Testis (tissue), 5 donors: ENCODE measurements around the gene C5orf47. TPM values are rescaled to one million over a fixed set of nuclear protein-coding genes. Genes with fewer than 3 reads are reported as not detected.

Source experiments
- DNase-seq: peaks from one replicate; pipeline ENCODE4 v3.0.0-alpha.2; 2019
- H3K27ac ChIP-seq, 2 donors: fragments of 200-600 bp; sonication (generic); one replicate each; pipeline ENCODE4 v1.5.1; 2019
- H3K27me3 ChIP-seq: fragments of 200-600 bp; sonication (generic); one replicate; pipeline ENCODE4 v1.5.1; 2019
- H3K36me3 ChIP-seq: fragments of 200-600 bp; sonication (generic); one replicate; pipeline ENCODE4 v1.5.1; 2017; ENCODE audit warnings: low read depth; ENCODE audit errors: missing control alignments
- H3K4me1 ChIP-seq: fragments of 200-600 bp; sonication (generic); one replicate; pipeline ENCODE4 v1.5.1; 2019
- H3K4me3 ChIP-seq, 2 donors: fragments of 200-600 bp; sonication (generic); one replicate each; pipeline ENCODE4 v1.5.1; 2017 to 2019
- H3K9me3 ChIP-seq: fragments of 200-600 bp; sonication (generic); one replicate; pipeline ENCODE4 v1.5.1; 2017
- POLR2A ChIP-seq: fragments of 450-650 bp; IDR thresholded peaks from one replicate; pipeline ENCODE4 v1.6.1; 2017; ENCODE audit warnings: antibody characterized with exemption, mild to moderate bottlenecking, moderate library complexity
- WGBS, 2 donors: methylation state at CpG; one replicate each; pipeline ENCODE4 v1.1.5; 2018; 5-methylcytosine and 5-hydroxymethylcytosine counted together
- intact Hi-C: fragments of 100-400 bp; cut with DNase I; formaldehyde crosslinking; loops from one replicate; pipeline ENCODE4 v1.15.1; 2023; ENCODE audit warnings: low total_unique reads
- long read RNA-seq, 2 donors: transcript quantifications; one replicate each; lab custom pipeline, GENCODE V29; 2026
- polyA plus RNA-seq: library from polyadenylated mRNA; stranded (reverse); fragments of 350-450 nt; fragmentation: Illumina TruSeq; extraction: RNeasy Lipid Tissue Mini Kit (QIAGEN cat#74804); gene quantifications from one replicate; pipeline ENCODE4 v1.2.3, GENCODE V29; 2014; ENCODE audit warnings: low read depth, low replicate concordance; ENCODE audit not compliant: insufficient read depth
- total RNA-seq, 2 donors: library from RNA; depleted of rRNA; stranded (reverse); fragments of >200 nt; gene quantifications; one replicate each; pipeline ENCODE4 v1.2.3, GENCODE V29; 2016
- TF ChIP-seq, protein P1 (sequence below), 3 experiments: fragments of 450-650 bp in 2 of 3; fragments of 200-600 bp in 1 of 3; sonication (generic) in 1 of 3; IDR thresholded peaks; one replicate each; pipeline ENCODE4 v1.5.1; 2016 to 2019; ENCODE audit warnings: antibody characterized with exemption in 3 of 3, mild to moderate bottlenecking in 2 of 3, moderate library complexity in 1 of 3

C5orf47 gene, protein sequence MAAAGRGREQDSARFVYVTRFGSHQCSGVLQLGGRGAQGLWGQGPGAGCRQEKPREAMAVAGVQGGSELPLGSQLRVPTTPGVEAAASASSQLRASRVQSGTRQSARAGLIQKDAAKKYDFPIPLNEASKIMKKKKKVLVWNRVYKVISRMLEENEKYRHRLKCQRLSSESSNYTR
- 10 to 100 TPM; 26.0 to 43.5 TPM for total RNA-seq
- 29.0 TPM for polyA plus RNA-seq
- long read RNA-seq, donor 1, partial matches to known transcripts = 0 of 2 reads
- long read RNA-seq, donor 1, other reads (novel, unspliced or antisense) = 0 of 2 reads
- long read RNA-seq, donor 2 = 0 reads

DNA sequence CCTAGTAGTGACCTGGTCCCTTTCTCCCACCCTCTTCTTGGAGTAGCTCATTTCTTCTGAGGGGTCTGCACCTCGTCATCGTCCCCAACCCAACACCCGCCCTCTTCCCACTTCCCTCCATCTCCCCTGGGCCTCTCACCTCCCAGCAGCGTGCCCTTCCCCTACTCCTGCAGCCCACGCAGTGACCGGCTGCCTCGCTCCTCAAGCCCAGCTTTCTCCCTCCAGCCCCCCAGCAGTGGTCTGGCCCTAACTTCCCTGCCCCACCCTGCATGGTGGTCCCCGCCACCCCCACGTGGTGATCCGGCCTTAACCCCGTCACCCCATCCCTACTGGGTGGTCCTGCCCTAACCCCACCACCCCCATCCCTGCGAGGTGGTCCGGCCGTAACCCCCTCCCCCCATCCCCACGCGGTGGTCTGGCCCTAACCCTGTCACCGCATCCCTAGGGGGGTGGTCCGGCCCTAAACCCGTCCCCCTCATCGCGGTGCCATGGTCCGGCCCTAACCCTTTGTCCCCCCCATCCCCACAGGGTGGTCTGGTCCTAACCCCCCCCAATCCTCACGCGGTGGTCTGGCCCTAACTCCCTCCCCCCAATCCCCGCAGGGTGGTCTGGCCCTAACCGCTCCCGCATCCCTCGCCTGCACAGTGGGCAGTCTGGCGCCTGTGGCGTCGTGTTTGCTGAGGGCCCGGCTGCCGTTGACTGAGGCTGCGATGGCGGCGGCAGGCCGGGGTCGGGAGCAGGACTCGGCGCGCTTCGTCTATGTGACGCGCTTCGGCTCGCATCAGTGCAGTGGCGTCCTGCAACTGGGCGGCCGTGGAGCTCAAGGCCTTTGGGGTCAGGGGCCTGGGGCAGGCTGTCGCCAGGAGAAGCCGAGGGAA lies at the start of gene C5orf47:
Gene C5orf47 (plus strand): TSS at position 617 of the 878 bp plus-strand sequence. CDS start 94 bp downstream, at position 711.
- H3K4me1 ChIP-seq = no peaks in the 10 kb centered on the region
- peak within 1 kb of the TSS; percentile 57 to 64 for H3K4me3 ChIP-seq
- WGBS, 2 donors = 75 to 83% methylated on average over 22 to 51 of the region's 51 CpGs
- H3K36me3 ChIP-seq = no peaks in the 10 kb centered on the region
- DNase-seq = peak; percentile 58
- H3K27me3 ChIP-seq = no peaks in the 10 kb centered on the region
- intact Hi-C loops = no loop called here
- no peaks in the 10 kb centered on the region for H3K9me3 ChIP-seq
- peak within 1 kb of the TSS; percentile 50 to 75 for H3K27ac ChIP-seq
- TF ChIP-seq, protein P1, sequence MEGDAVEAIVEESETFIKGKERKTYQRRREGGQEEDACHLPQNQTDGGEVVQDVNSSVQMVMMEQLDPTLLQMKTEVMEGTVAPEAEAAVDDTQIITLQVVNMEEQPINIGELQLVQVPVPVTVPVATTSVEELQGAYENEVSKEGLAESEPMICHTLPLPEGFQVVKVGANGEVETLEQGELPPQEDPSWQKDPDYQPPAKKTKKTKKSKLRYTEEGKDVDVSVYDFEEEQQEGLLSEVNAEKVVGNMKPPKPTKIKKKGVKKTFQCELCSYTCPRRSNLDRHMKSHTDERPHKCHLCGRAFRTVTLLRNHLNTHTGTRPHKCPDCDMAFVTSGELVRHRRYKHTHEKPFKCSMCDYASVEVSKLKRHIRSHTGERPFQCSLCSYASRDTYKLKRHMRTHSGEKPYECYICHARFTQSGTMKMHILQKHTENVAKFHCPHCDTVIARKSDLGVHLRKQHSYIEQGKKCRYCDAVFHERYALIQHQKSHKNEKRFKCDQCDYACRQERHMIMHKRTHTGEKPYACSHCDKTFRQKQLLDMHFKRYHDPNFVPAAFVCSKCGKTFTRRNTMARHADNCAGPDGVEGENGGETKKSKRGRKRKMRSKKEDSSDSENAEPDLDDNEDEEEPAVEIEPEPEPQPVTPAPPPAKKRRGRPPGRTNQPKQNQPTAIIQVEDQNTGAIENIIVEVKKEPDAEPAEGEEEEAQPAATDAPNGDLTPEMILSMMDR (IDR thresholded peaks at IDR 0.05) = no peak
- no peak for TF ChIP-seq POLR2A

DNA sequence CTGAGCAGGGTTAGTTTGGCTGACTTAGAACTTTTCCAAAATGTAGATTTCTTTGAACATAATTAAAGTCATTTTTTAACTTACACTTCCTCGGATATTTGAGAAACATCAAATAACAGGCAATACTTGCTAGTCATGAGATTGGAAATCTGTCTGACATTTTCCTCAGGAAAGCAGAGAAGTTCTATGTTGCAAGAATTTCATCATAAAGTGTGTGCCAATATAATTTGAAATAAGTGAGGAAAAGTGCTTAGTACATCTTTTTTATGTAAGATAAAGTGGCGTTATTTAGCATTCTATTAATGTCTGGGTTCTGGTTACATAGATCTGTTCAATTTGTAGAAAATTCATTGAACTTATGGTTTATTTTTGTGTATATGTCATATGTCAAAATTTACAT lies 48.7 kb upstream of the C5orf47 start:
- DNase-seq = no peak
- WGBS, 2 donors = 78 to 80% methylated on average over 2 of the region's 2 CpGs
- H3K9me3 ChIP-seq = no peaks in the 10 kb centered on the region
- H3K36me3 ChIP-seq = no peaks in the 10 kb centered on the region
- H3K4me3 ChIP-seq = no peak overlapping the region
- H3K27me3 ChIP-seq = no peaks in the 10 kb centered on the region
- H3K4me1 ChIP-seq = peaks cover 24% of the 10 kb centered on the region
- TF ChIP-seq, protein P1 (IDR thresholded peaks at IDR 0.05) = no peak
- no peak for TF ChIP-seq POLR2A
- no peak overlapping the region for H3K27ac ChIP-seq
- intact Hi-C loops = no loop called here

DNA sequence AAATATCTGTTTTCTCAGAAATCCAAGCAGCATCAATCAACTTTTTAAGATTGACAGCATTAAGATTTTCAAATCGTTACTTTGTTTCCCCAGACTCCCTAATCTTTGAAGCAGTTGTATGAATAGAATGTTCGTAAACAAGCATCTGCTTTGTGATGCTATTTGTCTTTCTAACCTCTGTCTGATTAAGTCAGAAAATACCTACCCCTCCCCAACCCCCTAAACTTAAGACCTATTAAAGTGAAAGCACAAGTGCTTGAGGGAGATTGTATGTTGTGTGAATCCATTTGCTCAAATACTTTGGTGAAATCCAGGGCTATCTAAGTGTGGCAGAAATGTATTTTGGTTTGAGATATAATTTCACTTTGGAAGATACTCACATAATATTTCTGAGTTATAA lies 47.9 kb upstream of the C5orf47 start:
- Histone ChIP-seq H3K27ac (peak overlapping the region in 1 of 2 donors; percentile 23), H3K9me3 (no peaks in the 10 kb centered on the region), H3K4me1 (peaks cover 24% of the 10 kb centered on the region), H3K36me3 (no peaks in the 10 kb centered on the region), H3K4me3 (no peak overlapping the region), H3K27me3 (no peaks in the 10 kb centered on the region)
- DNase-seq = no peak
- WGBS, 2 donors = 62 to 74% methylated on average over 2 of the region's 2 CpGs
- TF ChIP-seq POLR2A = no peak
- TF ChIP-seq, protein P1 (IDR thresholded peaks at IDR 0.05) = no peak
- intact Hi-C loops = no loop called here

DNA sequence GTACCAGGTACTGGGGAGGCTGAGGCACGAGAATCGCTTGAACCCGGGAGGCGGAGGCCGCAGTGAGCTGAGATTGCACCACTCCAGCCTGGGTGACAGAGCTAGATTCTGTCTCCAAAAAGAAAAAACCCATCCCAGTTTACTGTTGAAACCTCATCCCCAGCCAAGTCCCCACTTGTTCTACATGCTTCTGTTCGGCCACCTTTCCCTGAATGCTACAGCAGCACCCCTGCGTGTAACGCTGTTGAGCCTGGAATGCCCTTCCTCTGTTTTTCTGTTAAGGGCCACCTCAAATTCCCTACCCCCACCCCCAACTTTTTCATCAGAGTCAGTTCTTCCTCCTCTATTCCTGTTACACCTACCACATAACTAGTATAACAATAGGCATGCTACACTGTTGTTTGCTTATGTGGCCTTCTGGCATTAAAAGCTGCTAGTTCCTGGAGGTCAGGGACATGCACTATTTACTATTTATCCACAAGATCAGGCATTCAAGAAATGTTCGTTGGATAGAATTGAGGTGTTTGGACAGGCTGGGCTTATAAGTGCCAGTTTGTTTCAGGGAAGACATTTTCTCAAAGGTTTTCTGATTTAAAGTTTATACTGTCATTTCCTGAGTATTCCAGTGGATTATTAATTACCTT lies 47.1 kb upstream of the C5orf47 start:
- intact Hi-C loops = no loop called here
- TF ChIP-seq, protein P1 (IDR thresholded peaks at IDR 0.05) = no peak
- no peak for TF ChIP-seq POLR2A
- Histone ChIP-seq H3K27me3 (no peaks in the 10 kb centered on the region), H3K4me3 (no peak overlapping the region), H3K36me3 (no peaks in the 10 kb centered on the region), H3K4me1 (peaks cover 24% of the 10 kb centered on the region), H3K27ac (peak overlapping the region in 1 of 2 donors; percentile 23), H3K9me3 (no peaks in the 10 kb centered on the region)
- DNase-seq = no peak
- WGBS, 2 donors = 84 to 88% methylated on average over 9 of the region's 9 CpGs
